Hepatocyte (in vitro differentiated cells): Measurements from ENCODE around the gene VWC2.

Source experiments
- EZH2 ChIP-seq: fragments of 200-600 bp; sonication (generic); IDR thresholded peaks from 2 replicates; pipeline ENCODE4 v1.6.1; 2016; ENCODE audit warnings: antibody characterized with exemption, mild to moderate bottlenecking, borderline replicate concordance
- TF ChIP-seq, protein P1 (sequence below): fragments of 200-600 bp; sonication (generic); IDR thresholded peaks from 2 replicates; pipeline ENCODE4 v1.5.1; 2016; ENCODE audit warnings: antibody characterized with exemption, mild to moderate bottlenecking; ENCODE audit not compliant: poor library complexity

- TF ChIP-seq, protein P1, sequence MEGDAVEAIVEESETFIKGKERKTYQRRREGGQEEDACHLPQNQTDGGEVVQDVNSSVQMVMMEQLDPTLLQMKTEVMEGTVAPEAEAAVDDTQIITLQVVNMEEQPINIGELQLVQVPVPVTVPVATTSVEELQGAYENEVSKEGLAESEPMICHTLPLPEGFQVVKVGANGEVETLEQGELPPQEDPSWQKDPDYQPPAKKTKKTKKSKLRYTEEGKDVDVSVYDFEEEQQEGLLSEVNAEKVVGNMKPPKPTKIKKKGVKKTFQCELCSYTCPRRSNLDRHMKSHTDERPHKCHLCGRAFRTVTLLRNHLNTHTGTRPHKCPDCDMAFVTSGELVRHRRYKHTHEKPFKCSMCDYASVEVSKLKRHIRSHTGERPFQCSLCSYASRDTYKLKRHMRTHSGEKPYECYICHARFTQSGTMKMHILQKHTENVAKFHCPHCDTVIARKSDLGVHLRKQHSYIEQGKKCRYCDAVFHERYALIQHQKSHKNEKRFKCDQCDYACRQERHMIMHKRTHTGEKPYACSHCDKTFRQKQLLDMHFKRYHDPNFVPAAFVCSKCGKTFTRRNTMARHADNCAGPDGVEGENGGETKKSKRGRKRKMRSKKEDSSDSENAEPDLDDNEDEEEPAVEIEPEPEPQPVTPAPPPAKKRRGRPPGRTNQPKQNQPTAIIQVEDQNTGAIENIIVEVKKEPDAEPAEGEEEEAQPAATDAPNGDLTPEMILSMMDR = no peak
- TF ChIP-seq EZH2 = no peak
Measured at GRCh38 chr7:49878627-49879026, 105.2 kb downstream of the VWC2 start.
